ENCODE results near the gene PPP6R3.

DNA sequence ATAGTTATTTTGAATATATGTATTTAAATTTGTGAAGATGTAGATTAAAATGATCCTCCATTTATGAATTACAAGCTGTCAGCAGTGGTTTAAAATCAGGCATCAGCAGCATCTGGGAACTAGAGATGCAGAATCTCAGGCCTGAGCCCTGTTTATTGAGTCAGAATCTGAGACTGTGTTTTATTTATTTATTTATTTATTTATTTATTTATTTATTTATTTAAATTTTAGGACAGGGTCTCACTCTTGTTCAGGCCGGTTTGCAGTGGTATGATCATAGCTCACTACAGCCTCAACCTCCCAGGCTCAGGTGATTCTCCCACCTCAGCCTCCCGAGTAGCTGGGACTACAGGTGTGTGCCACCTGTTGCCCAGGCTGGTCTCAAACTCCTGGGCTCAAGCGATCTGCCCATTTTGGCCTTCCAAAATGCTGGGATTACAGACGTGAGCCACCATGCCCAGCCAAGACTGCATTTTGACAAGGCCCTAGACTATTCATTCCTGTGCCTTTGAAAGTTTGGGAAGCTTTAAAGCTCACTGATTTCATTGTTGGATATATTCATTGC is 70.7 kb downstream of the PPP6R3 start:
- TF ChIP-seq, protein P1, sequence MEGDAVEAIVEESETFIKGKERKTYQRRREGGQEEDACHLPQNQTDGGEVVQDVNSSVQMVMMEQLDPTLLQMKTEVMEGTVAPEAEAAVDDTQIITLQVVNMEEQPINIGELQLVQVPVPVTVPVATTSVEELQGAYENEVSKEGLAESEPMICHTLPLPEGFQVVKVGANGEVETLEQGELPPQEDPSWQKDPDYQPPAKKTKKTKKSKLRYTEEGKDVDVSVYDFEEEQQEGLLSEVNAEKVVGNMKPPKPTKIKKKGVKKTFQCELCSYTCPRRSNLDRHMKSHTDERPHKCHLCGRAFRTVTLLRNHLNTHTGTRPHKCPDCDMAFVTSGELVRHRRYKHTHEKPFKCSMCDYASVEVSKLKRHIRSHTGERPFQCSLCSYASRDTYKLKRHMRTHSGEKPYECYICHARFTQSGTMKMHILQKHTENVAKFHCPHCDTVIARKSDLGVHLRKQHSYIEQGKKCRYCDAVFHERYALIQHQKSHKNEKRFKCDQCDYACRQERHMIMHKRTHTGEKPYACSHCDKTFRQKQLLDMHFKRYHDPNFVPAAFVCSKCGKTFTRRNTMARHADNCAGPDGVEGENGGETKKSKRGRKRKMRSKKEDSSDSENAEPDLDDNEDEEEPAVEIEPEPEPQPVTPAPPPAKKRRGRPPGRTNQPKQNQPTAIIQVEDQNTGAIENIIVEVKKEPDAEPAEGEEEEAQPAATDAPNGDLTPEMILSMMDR (IDR thresholded peaks at IDR 0.05; ENCODE audit: poor library complexity), result no peak
- TF ChIP-seq EZH2 (IDR thresholded peaks at IDR 0.05; ENCODE audit: borderline replicate concordance), result no peak
